ENCODE data around the gene RPUSD2.
"Not testable (repeated sequence)": the region's sequence is repeated elsewhere in the genome, so short reads cannot be mapped to it uniquely, and the experiment has no call there.

The RPUSD2 gene

GRCh38 chr15:40581796-40582195 is 12.7 kb downstream of the RPUSD2 start:
- not testable (repeated sequence) for H3K36me3 Mint-ChIP-seq (ENCODE audit: insufficient read depth); ATAC-seq (replicated peaks); H3K9me3 Mint-ChIP-seq; H3K4me1 Mint-ChIP-seq (ENCODE audit: low read depth in 2 of 2); H3K4me3 Mint-ChIP-seq; H3K27ac Mint-ChIP-seq; H3K27me3 Mint-ChIP-seq; DNase-seq

GRCh38 chr15:40582726-40583246 is 13.7 kb downstream of the RPUSD2 start:
- no peak overlapping the region for H3K4me3 Mint-ChIP-seq
- DNase-seq (no peak), ATAC-seq (replicated peaks) (peak; percentile 41)
- H3K36me3 Mint-ChIP-seq (ENCODE audit: insufficient read depth): peaks cover 5% of the 10 kb centered on the region
- no peak overlapping the region for H3K27ac Mint-ChIP-seq
- H3K4me1 Mint-ChIP-seq (ENCODE audit: low read depth in 2 of 2): no peaks in the 10 kb centered on the region
- H3K9me3 Mint-ChIP-seq: no peaks in the 10 kb centered on the region
- H3K27me3 Mint-ChIP-seq: no peaks in the 10 kb centered on the region

GRCh38 chr15:40584191-40584590 is 15.1 kb downstream of the RPUSD2 start:
- ATAC-seq (replicated peaks) (no peak), DNase-seq (no peak)
- Mint-ChIP-seq H3K27me3 (no peaks in the 10 kb centered on the region), H3K36me3 (ENCODE audit: insufficient read depth) (peaks cover 6% of the 10 kb centered on the region), H3K9me3 (no peaks in the 10 kb centered on the region), H3K27ac (no peak overlapping the region), H3K4me1 (ENCODE audit: low read depth in 2 of 2) (no peaks in the 10 kb centered on the region), H3K4me3 (no peak overlapping the region)

GRCh38 chr15:40590667-40591050 is 21.6 kb downstream of the RPUSD2 start:
- DNase-seq: no peak
- no peak for ATAC-seq (replicated peaks)
- Mint-ChIP-seq H3K9me3 (no peaks in the 10 kb centered on the region), H3K36me3 (ENCODE audit: insufficient read depth) (peaks cover 24% of the 10 kb centered on the region), H3K27me3 (no peaks in the 10 kb centered on the region), H3K4me1 (ENCODE audit: low read depth in 2 of 2) (peaks cover 13 to 17% of the 10 kb centered on the region in 2 donors), H3K27ac (peak overlapping the region; percentile 51 to 95), H3K4me3 (peak overlapping the region; percentile 79 to 92)

GRCh38 chr15:40591389-40591788 is 22.3 kb downstream of the RPUSD2 start:
- peak overlapping the region in 1 of 2 donors; percentile 64 for H3K27ac Mint-ChIP-seq
- no peak overlapping the region for H3K4me3 Mint-ChIP-seq
- H3K36me3 Mint-ChIP-seq (ENCODE audit: insufficient read depth): peaks cover 24% of the 10 kb centered on the region
- H3K4me1 Mint-ChIP-seq (ENCODE audit: low read depth in 2 of 2): peaks cover 13 to 17% of the 10 kb centered on the region in 2 donors
- no peaks in the 10 kb centered on the region for H3K9me3 Mint-ChIP-seq
- no peaks in the 10 kb centered on the region for H3K27me3 Mint-ChIP-seq
- DNase-seq (no peak), ATAC-seq (replicated peaks) (no peak)

- Mint-ChIP-seq H3K36me3 (ENCODE audit: insufficient read depth) (peaks cover 21% of the 10 kb centered on the region), H3K4me3 (peak overlapping the region; percentile 86 to 93), H3K27me3 (no peaks in the 10 kb centered on the region), H3K4me1 (ENCODE audit: low read depth in 2 of 2) (peaks cover 13 to 17% of the 10 kb centered on the region in 2 donors), H3K9me3 (no peaks in the 10 kb centered on the region), H3K27ac (peak overlapping the region; percentile 98 to 99)
- no peak for DNase-seq
- peak; percentile 34 for ATAC-seq (replicated peaks)
These were observed 24.1 kb downstream of the RPUSD2 start for GRCh38 chr15:40593165-40593564.

- H3K9me3 Mint-ChIP-seq: no peaks in the 10 kb centered on the region
- DNase-seq (peak; percentile 84 to 93 (median 88)), ATAC-seq (replicated peaks) (peak; percentile 75)
- H3K27me3 Mint-ChIP-seq: no peaks in the 10 kb centered on the region
- peaks cover 21% of the 10 kb centered on the region for H3K36me3 Mint-ChIP-seq (ENCODE audit: insufficient read depth)
- H3K27ac Mint-ChIP-seq: peak within 1 kb of the TSS; percentile 98 to 99
- H3K4me1 Mint-ChIP-seq (ENCODE audit: low read depth in 2 of 2): peaks cover 13 to 17% of the 10 kb centered on the region in 2 donors
- peak within 1 kb of the TSS; percentile 86 to 93 for H3K4me3 Mint-ChIP-seq
These were observed 24.7 kb downstream of the RPUSD2 start, which contains the start of gene KNL1 for GRCh38 chr15:40593588-40594428. KNL1 (plus strand) TSS chr15:40594249; CDS start chr15:40602932, 8,683 bp downstream.

GRCh38 chr15:40594429-40594836 is 25.3 kb downstream of the RPUSD2 start:
- H3K27ac Mint-ChIP-seq: peak overlapping the region; percentile 98 to 99
- peaks cover 21% of the 10 kb centered on the region for H3K36me3 Mint-ChIP-seq (ENCODE audit: insufficient read depth)
- peaks cover 13 to 16% of the 10 kb centered on the region in 2 donors for H3K4me1 Mint-ChIP-seq (ENCODE audit: low read depth in 2 of 2)
- DNase-seq (no peak), ATAC-seq (replicated peaks) (peak; percentile 49)
- H3K27me3 Mint-ChIP-seq: no peaks in the 10 kb centered on the region
- peak overlapping the region; percentile 86 to 93 for H3K4me3 Mint-ChIP-seq
- H3K9me3 Mint-ChIP-seq: no peaks in the 10 kb centered on the region

- ATAC-seq (replicated peaks): no peak
- peaks cover 21% of the 10 kb centered on the region for H3K36me3 Mint-ChIP-seq (ENCODE audit: insufficient read depth)
- peak overlapping the region in 1 of 2 donors; percentile 99 for H3K27ac Mint-ChIP-seq
- H3K4me3 Mint-ChIP-seq: peak overlapping the region; percentile 86 to 93
- no peaks in the 10 kb centered on the region for H3K9me3 Mint-ChIP-seq
- no peak for DNase-seq
- H3K27me3 Mint-ChIP-seq: no peaks in the 10 kb centered on the region
- peaks cover 12 to 13% of the 10 kb centered on the region in 2 donors for H3K4me1 Mint-ChIP-seq (ENCODE audit: low read depth in 2 of 2)
These were observed 26.1 kb downstream of the RPUSD2 start for GRCh38 chr15:40595219-40595618.

GRCh38 chr15:40595773-40596172 is 26.7 kb downstream of the RPUSD2 start:
- no peaks in the 10 kb centered on the region for H3K9me3 Mint-ChIP-seq
- DNase-seq (no peak), ATAC-seq (replicated peaks) (no peak)
- H3K36me3 Mint-ChIP-seq (ENCODE audit: insufficient read depth): peaks cover 21% of the 10 kb centered on the region
- H3K27ac Mint-ChIP-seq: no peak overlapping the region
- no peak overlapping the region for H3K4me3 Mint-ChIP-seq
- H3K27me3 Mint-ChIP-seq: no peaks in the 10 kb centered on the region
- peaks cover 10 to 13% of the 10 kb centered on the region in 2 donors for H3K4me1 Mint-ChIP-seq (ENCODE audit: low read depth in 2 of 2)

GRCh38 chr15:40597024-40597423 is 27.9 kb downstream of the RPUSD2 start:
- Mint-ChIP-seq H3K4me3 (no peak overlapping the region), H3K27me3 (no peaks in the 10 kb centered on the region), H3K9me3 (no peaks in the 10 kb centered on the region)

GRCh38 chr15:40598126-40598525 is 29.0 kb downstream of the RPUSD2 start:
- ATAC-seq (replicated peaks) (no peak), DNase-seq (no peak)
- Mint-ChIP-seq H3K4me3 (no peak overlapping the region), H3K9me3 (no peaks in the 10 kb centered on the region), H3K36me3 (ENCODE audit: insufficient read depth) (peaks cover 16% of the 10 kb centered on the region), H3K27me3 (no peaks in the 10 kb centered on the region), H3K27ac (no peak overlapping the region), H3K4me1 (ENCODE audit: low read depth in 2 of 2) (peaks cover 7 to 11% of the 10 kb centered on the region in 2 donors)

More at GRCh38 chr15:40597024-40597423, 27.9 kb downstream of the RPUSD2 start:
- Mint-ChIP-seq H3K36me3 (ENCODE audit: insufficient read depth) (peaks cover 21% of the 10 kb centered on the region), H3K4me1 (ENCODE audit: low read depth in 2 of 2) (peaks cover 8 to 13% of the 10 kb centered on the region in 2 donors), H3K27ac (no peak overlapping the region)
- ATAC-seq (replicated peaks) (no peak), DNase-seq (no peak)

GRCh38 chr15:40598672-40599071 is 29.6 kb downstream of the RPUSD2 start:
- no peak overlapping the region for H3K4me3 Mint-ChIP-seq
- peaks cover 10% of the 10 kb centered on the region for H3K36me3 Mint-ChIP-seq (ENCODE audit: insufficient read depth)
- no peaks in the 10 kb centered on the region for H3K27me3 Mint-ChIP-seq
- no peak overlapping the region for H3K27ac Mint-ChIP-seq
- H3K4me1 Mint-ChIP-seq (ENCODE audit: low read depth in 2 of 2): peaks cover 5 to 6% of the 10 kb centered on the region in 2 donors
- ATAC-seq (replicated peaks): no peak
- H3K9me3 Mint-ChIP-seq: no peaks in the 10 kb centered on the region
- DNase-seq: no peak

- no peak for DNase-seq
- Mint-ChIP-seq H3K9me3 (no peaks in the 10 kb centered on the region), H3K27me3 (no peaks in the 10 kb centered on the region), H3K4me1 (ENCODE audit: low read depth in 2 of 2) (no peaks in the 10 kb centered on the region), H3K4me3 (no peak overlapping the region), H3K27ac (no peak overlapping the region), H3K36me3 (ENCODE audit: insufficient read depth) (no peaks in the 10 kb centered on the region)
- no peak for ATAC-seq (replicated peaks)
These were observed 31.9 kb downstream of the RPUSD2 start for GRCh38 chr15:40600956-40601355.

All from effector memory CD8-positive, alpha-beta T cell (primary cell).